PC-3 (cell line): ENCODE results near the gene SDHAF3.

Experiments
- EZH2 ChIP-seq: fragments of 300-600 bp; sonication (generic); IDR thresholded peaks from one replicate; pipeline ENCODE4 v1.6.1; 2017; ENCODE audit warnings: antibody characterized with exemption, mild to moderate bottlenecking, low read length; ENCODE audit not compliant: unreplicated experiment
- EZH2phosphoT487 ChIP-seq: fragments of 300-600 bp; sonication (generic); IDR thresholded peaks from 2 replicates; pipeline ENCODE4 v1.6.1; 2018; ENCODE audit warnings: mild to moderate bottlenecking, antibody characterized with exemption, low read length, borderline replicate concordance
- TF ChIP-seq, protein P1 (sequence below): fragments of 300-600 bp; sonication (generic); conservative IDR thresholded peaks from 2 replicates; pipeline ENCODE4 v1.5.1; 2017; ENCODE audit warnings: antibody characterized with exemption, low read depth, mild to moderate bottlenecking, low read length

DNA sequence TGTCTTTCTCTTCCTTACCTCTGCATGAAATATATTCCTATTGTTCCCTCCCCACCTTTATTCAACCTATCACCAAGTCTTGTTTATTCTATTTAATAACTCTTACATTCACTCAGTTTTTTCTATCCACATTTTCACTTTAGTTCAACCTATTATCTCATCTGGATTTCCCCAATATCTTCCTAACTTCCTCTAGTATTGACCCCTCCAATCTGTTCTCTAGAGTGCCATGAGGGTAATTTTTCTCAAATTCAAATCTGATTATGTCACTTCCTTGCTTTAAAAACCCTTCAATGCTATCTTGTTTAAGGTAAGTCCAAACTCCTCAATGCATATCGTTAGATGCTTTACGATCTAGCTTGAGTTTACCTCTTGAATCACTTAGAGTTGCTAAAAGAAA is 86.5 kb downstream of the SDHAF3 start:
- TF ChIP-seq EZH2 (no peak), EZH2phosphoT487 (no peak)
- TF ChIP-seq, protein P1, sequence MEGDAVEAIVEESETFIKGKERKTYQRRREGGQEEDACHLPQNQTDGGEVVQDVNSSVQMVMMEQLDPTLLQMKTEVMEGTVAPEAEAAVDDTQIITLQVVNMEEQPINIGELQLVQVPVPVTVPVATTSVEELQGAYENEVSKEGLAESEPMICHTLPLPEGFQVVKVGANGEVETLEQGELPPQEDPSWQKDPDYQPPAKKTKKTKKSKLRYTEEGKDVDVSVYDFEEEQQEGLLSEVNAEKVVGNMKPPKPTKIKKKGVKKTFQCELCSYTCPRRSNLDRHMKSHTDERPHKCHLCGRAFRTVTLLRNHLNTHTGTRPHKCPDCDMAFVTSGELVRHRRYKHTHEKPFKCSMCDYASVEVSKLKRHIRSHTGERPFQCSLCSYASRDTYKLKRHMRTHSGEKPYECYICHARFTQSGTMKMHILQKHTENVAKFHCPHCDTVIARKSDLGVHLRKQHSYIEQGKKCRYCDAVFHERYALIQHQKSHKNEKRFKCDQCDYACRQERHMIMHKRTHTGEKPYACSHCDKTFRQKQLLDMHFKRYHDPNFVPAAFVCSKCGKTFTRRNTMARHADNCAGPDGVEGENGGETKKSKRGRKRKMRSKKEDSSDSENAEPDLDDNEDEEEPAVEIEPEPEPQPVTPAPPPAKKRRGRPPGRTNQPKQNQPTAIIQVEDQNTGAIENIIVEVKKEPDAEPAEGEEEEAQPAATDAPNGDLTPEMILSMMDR: no peak
